Cortex of kidney (tissue), 1 donor: Measurements from ENCODE around the gene FGF4.

Experiments
- DNase-seq: peaks from one replicate; lab custom pipeline; 2025; lab: John Stamatoyannopoulos, UW

The FGF4 gene

GRCh38 chr11:69726481-69726880 is 48.7 kb downstream of the FGF4 start:
- DNase-seq: no peak

GRCh38 chr11:69726019-69726418 is 49.1 kb downstream of the FGF4 start:
- DNase-seq: no peak

GRCh38 chr11:69721745-69722144 is 53.4 kb downstream of the FGF4 start:
- DNase-seq: no peak

- no peak for DNase-seq
Measured at GRCh38 chr11:69721106-69721505, 54.0 kb downstream of the FGF4 start.
